HuH-7.5 (cell line): ENCODE data around the gene PNP.
"Not testable (repeated sequence)": the region's sequence is repeated elsewhere in the genome, so short reads cannot be mapped to it uniquely, and the experiment has no call there.

Experiments
- DNase-seq: peaks from one replicate; pipeline ENCODE4 v3.0.0; 2011; ENCODE audit warnings: low spot score

Gene PNP

DNA sequence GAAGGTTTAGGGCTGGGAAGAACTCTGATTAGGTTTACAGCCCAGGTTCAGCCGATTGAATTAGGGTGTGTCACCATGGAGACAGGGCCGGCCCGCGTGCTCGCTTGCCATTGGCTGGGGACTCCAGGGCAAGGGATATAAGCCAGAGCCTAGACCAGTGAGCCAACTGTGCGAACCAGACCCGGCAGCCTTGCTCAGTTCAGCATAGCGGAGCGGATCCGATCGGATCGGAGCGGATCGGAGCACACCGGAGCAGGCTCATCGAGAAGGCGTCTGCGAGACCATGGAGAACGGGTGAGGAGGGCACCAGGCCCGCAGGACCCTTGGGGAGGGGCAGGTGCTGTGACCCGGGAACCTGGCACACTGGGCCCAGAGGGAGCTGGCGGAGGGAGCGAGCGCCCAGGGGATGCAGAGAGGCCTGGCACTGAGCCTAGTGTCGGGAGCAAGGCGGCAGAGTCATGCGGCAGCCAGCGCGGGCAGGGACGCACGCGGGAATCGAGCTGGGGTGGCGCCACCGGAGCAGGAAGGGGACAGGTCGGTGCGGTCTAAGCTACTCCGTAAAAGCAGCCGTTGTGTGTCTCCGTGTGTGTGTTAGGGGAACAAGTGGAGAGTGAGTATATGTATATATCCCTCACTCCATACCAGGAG, at the start of gene PNP:
Gene PNP (plus strand): TSS at position 165 of the 648 bp plus-strand sequence. CDS start 119 bp downstream, at position 284.
- peak; percentile 85 for DNase-seq

DNA sequence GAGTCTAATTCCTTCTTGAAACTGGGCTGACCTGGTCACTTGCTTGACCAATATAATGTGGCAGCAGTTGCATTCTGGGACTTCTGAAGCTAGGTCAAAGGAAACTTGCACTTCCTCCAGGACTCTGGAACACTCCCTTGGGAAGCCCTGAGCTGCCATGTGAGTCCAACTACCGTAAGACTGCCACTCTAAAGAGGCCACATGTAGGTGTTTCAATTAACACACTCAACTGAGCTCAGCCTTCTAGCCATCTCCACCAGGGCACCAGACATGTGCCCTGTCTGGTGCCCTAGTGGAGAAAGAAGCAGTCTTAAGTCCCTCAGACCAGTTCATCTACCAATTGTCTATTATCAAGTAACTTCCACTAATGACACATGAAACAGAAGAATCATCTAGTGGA, 49.8 kb upstream of the PNP start:
- DNase-seq, result no peak

DNA sequence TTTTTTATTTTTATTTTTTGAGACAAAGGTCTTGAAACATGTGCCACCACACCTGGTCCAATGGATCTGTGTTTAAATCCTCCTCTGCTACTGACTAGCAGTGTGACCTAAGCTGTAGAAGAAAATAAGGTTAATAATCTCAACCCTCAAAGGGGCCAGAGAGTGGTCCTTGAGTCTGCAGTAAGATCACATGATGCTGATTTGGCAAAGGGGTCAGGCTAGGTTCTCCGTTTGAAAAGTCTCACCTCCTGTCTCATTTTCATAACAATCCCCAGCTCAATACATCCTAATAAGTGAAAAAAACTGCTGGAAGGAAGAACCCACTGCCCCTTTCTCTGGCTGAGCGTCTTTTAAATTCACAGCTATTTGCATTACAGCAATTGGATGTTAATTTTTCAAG, 47.9 kb upstream of the PNP start:
- no peak for DNase-seq

DNA sequence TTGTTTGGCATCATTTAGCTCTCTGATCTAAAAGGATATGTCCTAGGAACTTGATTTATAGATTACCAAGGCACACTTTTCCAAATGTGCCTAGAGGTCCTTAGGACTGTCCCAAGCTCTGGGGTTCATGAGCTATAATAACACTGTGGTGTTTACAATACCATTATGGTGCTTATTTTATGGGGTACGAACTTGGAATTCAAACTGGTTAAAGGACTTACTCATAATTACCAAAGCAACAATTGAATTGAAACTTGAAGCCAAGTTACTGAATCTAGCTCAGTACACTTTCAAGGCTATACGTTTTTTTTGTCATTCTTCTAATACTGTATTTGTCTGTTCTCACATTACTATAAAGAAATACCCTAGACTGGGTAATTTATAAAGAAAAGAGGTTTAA, 46.3 kb upstream of the PNP start:
- no peak for DNase-seq

DNA sequence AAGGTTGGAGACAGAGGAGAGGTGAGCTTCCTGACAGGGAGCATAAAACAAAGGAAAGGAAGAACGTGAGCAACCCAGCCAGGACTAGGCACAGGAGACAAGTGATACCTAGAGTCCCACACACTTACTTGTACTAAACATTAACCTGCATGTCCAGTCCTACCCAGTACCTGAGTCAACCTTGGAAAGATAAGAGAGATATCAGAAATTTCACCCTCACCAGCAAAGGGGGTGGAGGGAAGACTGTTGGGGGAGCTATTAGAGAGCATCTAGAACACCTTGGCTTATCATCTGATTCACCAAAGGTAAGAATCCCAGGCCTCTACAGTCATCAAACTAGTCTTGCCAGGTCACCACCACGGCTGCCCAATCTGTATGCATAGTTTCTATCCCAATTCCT, 44.4 kb upstream of the PNP start:
- DNase-seq, result no peak

DNA sequence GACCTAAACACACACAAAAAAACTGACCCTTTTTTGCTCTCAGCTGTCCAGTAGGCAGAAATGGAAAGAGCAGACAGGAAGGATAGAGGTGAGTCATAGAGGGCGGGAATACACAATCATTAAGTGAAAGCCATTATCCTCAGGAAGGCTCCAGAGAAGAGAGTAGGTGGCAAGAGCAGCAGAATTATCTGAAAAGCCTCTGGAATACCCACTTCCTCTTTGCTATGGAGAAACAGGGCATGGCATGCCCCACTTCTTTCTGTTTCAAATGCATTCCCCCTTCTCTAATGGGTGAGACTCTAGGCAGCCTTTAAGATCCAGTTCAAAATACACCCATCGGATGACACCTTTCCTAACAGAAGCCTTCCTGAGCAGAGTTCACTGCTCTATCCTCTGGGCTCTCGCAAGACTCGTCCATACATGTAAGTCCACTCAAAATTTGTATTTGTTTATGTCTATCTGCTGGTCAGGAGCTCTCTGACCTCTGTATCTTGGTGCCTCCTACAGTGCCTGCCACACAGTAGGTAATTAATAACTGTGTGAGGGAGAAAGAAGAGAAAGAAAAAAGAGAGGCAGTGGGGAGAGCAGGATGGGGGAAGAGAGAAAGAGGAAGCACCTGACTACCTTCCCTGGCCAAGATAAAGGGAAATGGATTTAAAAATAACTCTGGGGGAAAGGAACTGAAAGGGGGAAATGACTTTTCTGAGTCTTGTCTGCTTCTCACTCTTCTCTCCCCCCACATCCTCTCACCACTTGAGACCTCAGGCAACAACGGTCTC, 41.8 kb upstream of the PNP start:
- DNase-seq, result peak; percentile 37

DNA sequence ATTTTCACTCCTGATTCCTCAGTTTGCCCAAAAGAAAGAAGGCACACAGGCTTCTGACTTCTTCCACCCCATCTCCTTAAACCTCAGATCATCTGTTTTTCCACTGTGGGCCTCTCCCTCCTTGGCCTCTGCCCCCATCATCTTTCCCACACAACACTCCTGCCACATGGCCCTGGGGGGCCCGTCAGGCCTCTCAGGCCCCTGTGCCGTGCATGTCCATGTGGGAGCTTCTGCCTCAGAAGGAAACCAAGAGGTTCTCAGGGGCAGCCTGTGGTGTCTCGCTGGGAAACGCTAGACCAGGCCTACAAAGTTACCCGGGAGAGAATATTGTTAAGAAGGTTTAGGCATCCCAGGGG, 41.2 kb upstream of the PNP start:
- no peak for DNase-seq

DNA sequence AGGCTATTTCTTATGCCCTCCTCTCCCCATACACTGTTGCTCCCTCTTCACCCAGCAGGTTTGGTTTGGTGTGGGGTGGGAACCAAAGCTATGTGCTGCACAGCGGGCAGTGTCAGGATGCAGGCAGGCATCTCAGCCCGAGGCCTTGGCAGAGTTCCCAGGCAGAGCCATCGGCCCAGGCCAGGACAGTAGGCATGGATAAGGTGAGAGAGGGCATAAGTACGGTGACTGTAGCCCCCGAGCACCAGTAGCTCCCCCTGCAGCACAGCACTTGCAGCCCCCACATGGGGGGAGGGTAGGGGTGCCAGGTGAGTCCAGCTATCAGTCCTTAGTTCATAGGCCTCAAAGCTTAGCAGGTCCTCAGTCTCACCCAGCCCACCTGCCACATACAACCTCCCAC, 40.4 kb upstream of the PNP start:
- DNase-seq, result no peak

DNA sequence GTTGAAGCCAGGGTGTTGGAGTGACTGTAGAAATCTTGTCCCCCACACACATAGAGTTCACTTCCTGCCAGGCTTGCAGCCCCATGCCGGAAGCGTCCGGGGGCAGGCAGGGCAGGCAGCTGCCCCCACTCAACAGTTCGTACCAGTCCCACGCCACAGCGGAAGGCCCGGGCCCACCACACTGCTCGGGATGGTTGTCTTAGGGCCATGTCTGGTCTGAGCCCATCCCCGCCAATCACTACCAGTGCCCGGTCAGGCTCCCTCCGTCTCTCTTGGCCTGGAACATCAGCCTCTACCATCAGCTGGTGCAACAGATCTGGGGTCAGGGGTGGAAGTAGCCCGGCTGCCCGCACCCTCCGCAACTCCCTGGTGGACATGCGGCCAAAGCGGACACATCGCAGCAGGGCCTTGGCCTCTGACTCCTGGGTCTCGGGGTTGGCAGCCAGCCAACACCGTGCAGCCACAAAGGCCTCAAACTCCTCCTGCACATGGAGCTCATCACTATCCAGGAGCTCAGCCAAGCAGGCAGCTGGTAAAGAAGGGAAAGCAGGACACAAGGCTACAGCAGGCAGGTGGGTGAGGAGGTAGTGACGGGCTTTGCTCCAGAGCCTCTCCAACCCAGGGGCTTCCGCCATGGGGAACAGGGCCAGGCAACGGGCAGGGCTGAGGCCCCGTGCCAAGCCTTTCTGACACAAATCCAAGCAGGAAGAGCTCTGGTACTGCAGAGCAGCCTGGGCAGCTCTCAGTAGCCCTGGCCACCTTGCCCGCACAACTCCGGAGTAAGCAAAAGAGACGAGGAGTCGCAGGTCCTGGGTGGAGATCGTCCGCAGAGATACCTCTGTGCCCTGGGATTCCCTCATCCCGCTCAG, 39.2 kb upstream of the PNP start:
- DNase-seq, result no peak

DNA sequence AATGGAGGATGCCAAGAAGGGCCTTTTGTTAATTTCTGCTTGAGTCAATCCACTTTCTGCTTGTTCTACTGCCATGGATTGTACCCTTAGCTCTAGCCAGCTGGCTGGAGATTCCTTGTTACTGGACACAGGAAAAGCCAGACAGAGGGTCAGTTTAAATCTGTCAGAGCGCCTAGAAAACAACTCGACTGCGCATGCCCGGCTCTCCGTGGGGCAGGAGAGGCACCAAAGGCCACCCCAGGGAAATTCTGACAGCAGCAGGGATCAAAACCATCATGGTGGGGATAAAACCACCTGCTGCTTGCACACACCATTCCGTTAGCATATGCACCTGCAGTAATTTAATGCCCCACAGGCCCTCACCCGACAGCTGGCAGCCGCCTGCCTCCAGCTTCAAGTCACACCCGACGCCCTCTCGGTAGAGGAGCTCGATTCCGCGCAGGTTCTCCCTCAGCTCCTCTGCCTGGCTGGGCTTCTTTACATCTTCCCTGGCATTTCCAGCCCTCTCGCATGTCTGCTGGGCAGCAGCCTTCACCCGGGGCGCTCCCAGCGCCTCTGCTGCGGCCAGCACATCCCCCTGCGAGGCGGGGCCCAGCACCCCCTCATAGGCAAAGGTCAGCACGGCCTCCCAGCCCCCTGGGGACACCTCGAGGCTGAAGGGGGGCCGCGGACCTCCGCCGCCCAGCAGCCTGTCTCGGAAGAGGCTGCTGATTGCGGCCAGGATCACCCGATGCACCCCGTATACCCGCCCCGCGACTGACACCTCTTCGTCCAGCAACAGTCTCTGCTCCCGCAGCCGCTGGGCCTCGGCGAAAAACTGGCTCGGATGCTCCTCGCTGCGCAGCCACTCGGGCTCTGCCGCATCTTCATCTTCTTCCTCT, 34.3 kb upstream of the PNP start:
- no peak for DNase-seq

DNA sequence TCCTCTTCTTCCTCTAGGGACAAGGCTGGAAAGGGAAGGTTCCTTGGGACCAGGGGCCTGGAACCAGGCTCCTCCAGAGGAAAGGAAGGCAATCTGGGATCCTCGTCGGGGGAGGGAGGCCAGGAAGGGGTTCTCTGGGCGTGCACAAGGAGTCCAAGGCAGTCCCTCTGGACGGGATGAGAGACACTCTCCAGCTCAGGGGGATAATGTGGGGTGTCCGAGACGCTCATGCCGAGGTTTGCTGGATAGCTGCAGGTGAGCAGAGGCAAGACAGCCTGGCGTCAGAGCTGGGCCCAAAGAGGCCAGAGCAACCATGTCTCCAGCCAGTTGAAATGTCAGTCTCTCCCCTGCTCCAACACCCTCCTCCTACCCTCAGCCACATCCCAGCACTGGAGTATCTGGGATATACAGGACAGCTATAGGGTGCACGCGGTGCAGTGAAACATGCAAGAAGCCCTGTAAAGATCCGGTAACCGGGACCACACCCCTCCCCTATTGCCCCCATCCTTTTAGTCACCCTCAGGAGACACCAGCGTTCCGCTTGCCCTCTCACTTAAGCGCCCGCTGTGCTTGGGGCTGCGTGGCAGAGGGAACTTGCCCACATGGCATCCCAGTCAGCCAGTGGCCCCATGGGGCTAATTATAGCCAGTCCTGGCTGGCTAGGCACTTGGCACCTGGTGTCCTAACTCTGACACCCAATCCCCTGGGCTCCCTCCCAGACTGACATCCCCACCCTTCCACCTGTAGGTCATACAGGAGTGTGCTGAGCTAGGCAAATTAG, 33.4 kb upstream of the PNP start, which contains the start of gene KLHL33:
Gene KLHL33 (minus strand): TSS at position 585 of the 781 bp plus-strand sequence. CDS start 355 bp downstream, at position 230.
- no peak for DNase-seq

DNA sequence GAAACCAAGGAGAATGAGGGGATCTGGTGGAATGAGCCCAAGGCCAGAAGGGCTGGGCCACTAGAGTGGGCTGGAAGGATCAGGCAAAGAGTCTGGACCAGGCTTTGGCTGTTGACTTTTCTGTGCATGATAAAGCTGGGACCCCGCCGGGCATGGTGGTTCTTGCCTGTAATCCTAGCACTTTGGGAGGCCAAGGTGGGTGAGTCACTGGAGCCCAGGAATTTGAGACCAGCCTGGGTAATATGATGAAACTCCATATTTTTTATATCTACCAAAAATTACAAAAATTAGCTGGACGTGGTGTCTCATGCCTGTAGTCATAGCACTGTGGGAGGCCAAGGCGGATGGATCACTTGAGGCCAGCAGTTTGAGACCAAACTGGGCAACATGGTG, 32.8 kb upstream of the PNP start:
- DNase-seq, result no peak

DNA sequence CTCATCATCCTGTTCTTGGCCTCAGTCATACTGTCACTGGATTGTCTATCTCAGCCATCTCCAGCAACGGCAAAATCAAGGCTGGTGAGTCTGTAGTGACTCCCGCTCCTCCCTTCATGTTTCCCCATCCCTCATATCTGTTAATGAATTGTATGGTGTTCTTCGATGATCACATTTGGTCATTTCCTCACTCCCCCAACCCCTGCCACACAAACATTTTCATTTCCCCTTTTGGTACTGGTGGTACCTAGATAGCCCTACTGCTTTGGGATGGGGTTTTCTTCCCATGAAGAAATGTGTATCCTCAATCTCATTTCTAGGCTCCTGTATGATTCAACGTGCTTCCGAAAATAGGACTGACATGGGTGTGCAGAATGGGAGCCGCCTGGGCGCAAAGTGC, 30.5 kb upstream of the PNP start:
- no peak for DNase-seq

DNA sequence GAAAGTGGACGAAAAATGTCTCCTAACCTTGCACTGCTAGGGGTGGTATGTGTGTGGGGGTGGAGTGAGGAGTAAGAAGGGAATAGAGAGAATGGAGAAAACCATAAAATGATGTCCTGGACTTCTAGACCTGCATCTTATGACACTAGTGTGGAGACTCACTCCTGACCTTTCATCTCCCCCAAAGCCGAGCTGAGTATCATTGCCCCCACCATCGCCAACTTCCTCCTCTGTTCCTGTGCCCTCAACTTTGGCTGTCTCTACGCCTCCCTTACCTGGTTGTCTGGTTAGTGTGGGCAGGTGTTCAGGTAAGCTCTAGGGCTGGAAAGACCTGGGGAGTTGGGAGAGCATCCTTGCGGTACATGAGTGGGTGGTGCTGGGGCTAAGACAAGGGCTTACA, 28.7 kb upstream of the PNP start:
- DNase-seq, result no peak

DNA sequence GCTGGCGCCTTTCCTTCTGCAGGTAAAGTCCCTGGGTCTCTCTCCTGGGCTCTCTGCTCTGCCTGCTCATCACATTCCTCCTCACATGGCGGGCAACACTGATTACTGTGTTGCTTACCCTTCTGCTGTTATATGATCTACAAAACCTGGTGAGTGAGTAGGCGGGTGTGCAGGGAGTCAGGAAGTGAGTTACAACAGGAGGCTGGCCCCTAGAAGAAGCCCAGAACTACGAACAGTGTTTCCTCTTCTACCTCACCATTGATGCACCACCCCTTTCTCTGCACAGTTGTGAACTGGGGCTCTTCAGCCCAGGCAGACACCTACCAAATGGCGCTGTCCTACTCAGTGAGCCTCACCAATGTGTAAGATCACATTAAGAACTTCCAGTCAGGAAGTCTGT, 28.3 kb upstream of the PNP start:
- no peak for DNase-seq

DNA sequence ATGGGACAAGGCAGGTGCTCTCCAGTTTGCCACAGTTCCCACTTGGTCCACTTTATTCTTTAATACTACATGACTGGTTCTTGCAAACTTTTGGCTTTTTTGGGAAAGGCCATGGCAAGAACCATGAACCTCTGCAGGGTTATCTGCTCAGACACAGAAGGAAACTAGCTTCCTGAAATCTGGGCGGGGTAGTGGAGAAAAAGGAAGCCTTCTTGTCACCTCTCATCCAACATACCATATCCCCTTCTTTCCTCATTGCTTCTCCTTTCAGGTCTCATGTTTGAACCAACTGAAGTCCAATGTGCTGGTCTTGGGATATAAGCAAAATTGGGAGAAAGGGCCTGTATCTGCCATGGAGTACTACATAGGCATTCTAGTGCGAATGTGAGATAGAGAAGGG, 27.7 kb upstream of the PNP start:
- no peak for DNase-seq

DNA sequence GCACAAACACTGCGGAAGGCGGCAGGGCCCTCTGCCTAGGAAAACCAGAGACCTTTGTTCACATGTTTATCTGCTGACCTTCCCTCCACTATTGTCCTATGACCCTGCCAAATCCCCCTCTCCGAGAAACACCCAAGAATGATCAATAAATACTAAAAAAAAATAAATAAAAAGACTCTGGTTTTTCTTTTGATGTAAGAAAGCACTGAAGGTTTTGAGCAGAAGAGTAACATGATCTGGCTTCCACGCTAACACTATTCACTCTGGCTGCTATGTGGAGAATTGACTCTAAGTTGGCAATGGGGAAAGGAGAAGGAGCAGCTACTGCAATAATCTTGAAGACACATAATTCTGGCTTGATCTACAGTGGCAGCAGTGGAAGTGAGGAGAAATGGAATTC, 25.6 kb upstream of the PNP start:
- not testable (repeated sequence) for DNase-seq

DNA sequence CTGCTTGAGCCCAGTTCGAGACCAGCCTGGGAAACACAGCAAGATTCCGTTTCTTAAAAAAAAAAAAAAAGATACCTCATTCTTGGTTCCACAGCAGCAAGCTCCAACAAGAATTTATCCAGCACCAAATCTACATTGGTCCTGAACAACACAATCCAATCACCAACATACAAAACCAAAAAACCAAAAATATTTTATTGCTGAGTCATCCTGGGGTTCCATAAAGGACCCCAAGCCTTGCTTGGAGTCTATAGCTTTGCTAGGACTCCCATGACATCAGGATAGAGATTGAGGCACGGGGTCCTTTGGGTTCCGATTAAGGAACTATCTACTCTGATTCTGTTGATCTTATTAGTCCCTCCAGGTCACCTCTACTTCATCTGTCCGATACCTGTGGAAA, 22.3 kb upstream of the PNP start:
- DNase-seq, result no peak

DNA sequence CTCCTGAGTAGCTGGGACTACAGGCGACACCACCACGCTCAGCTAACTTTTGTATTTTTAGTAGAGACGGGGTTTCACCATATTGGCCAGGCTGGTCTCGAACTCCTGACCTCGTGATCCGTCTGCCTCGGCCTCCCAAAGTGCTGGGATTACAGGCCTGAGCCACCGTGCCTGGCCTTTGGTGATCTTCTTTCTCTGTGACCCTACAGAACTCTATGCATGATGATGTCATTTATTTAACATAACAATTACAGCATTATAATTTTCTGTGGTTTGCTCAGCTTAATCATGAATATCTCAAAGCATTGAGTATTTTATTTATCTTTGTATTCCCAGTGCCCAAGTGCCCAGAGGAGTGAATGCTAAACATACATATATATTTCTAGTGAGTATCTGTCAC, 16.4 kb upstream of the PNP start:
- DNase-seq, result not testable (repeated sequence)

DNA sequence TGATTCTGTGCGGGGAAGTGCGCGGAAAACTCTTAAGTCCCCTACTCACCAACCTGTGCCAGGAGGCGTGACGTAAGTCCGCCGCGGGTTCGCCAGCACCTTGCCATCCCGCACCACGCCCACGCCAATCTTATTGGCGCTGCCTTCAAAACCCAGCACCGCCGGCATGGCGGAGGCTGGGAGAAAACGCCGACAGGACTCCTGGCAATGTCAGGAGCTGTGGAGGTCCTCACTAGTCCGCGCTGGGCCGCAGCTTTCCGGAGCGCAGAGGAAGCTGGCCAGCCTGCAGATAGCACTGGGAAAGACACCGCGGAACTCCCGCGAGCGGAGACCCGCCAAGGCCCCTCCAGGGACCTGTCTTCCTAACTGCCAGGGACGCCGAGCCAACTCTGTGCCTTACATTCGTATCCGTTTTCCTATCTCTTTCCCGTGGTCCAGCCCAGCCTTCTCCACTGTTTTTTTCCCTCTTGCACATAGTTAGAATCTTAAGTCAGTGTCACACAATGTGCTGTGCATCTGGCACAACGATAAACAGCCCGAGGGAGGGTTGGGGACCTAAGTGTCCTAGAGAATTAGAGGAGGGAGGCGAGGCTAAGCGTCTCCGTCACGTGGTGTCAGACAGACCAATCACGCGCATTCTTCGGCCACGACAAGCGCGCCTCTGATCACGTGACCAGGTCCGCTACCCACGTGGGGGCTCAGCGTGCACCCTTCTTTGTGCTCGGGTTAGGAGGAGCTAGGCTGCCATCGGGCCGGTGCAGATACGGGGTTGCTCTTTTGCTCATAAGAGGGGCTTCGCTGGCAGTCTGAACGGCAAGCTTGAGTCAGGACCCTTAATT, 14.5 kb upstream of the PNP start, which contains the start of the genes APEX1 and OSGEP:
Gene APEX1 (plus strand): TSS at position 711 of the 839 bp plus-strand sequence. CDS start 420 bp downstream, outside the sequence.
Gene OSGEP (minus strand): TSS at position 297 of the 839 bp plus-strand sequence. CDS start 129 bp downstream, at position 168.
- peak; percentile 95 for DNase-seq
